Lower leg skin (tissue), 3 donors: ENCODE measurements around the gene ACTG1.

Source experiments
- CTCF ChIP-seq, 3 donors: fragments of 450-650 bp; IDR thresholded peaks; one replicate each; pipeline ENCODE4 v1.5.1; 2016; ENCODE audit warnings: antibody characterized with exemption in 3 of 3, mild to moderate bottlenecking in 3 of 3, moderate library complexity in 2 of 3
- POLR2A ChIP-seq, 2 donors: fragments of 450-650 bp; IDR thresholded peaks; one replicate each; pipeline ENCODE4 v1.6.1; 2016 to 2017; ENCODE audit warnings: antibody characterized with exemption in 2 of 2, mild to moderate bottlenecking in 1 of 2, moderate library complexity in 1 of 2

DNA sequence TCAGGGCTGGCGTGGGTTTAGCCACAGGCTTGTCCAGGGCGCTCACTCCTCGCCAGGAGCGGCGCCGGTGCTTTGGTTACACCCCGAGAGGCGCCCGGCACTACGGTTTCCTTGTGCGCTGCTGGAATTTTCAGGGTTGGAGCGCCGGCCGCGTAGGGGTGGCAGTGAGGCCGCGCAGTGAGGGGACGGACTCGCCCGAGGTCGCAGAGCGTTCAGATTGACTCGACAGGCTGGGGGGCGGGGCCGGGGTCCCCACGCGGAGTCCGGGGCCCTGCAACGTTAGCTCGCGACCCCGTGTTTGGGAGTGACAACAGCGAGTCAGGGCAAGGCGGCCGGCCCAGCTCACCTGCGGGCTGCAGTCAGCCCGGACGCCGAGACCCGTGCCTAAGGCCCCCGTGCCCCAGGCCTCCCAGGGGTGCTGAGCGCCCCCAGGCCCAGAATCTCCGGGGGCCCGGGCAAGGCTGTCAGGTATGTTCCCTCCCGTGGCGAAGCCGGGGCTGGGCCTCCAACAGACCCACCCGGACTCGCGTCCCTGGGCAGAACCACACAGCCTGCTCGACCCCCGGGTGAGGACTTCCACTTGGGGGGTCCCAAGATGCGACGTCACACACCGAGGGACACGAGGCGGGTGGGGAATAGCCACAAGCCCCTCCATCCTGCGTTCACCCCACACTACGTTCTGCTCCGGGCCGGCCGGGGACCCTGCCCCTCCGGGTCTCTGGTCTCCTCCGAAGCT is 1.3 kb upstream of the ACTG1 start:
- TF ChIP-seq CTCF (IDR thresholded peaks at IDR 0.05) (no peak), POLR2A (IDR thresholded peaks at IDR 0.05) (no peak)
